ENCODE measurements around the gene C10orf67. TPM values are rescaled to one million over a fixed set of nuclear protein-coding genes. Genes with fewer than 3 reads are reported as not detected.
"Not testable (repeated sequence)": the region's sequence is repeated elsewhere in the genome, so short reads cannot be mapped to it uniquely, and the experiment has no call there.

Gene C10orf67
- not detected for total RNA-seq

DNA sequence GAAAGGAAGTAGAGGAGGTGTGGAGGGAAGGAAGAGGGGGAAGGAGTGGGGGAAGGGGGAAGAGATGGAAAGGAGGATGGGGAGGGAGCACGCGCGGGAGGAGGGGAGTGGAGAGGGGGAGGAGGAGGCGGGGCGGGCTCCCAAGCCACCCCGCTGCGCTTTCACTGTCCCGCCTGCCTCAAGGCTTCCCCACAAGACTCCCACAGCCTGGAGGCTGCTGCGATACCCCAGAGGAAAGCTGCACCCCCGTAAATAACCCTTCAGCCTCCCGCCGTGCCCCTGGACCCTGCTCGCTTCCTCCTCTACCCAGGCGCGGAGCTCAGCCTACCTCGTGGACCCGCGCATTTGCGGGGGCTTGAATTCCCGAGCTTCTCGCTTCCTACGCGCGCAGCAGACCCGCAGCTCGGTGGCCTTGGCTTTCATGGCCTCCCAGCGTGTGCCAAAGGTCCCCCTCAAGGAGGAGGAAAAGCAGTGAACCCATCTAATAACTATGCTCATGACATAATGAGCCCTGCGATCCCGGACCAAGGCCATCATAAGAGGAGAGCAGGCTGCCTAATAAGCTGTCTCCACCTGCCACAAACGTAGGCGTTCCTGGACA, at the start of gene C10orf67:
TSS of gene C10orf67 (minus strand) at position 557 of the 601 bp plus-strand sequence. CDS start at position 534, 23 bp downstream.
- peaks cover 0 to 3% of the 10 kb centered on the region in 2 donors for H3K4me1 Mint-ChIP-seq (ENCODE audit: low read depth in 2 of 2)
- DNase-seq (ENCODE audit: low spot score): no peak
- no peaks in the 10 kb centered on the region for H3K36me3 Mint-ChIP-seq
- peak within 1 kb of the TSS; percentile 41 for H3K4me3 Mint-ChIP-seq
- H3K27me3 Mint-ChIP-seq: peaks cover 30 to 32% of the 10 kb centered on the region in 2 donors
- H3K9me3 Mint-ChIP-seq: no peaks in the 10 kb centered on the region
- no peak for ATAC-seq
- no peak within 1 kb of the TSS for H3K27ac Mint-ChIP-seq

DNA sequence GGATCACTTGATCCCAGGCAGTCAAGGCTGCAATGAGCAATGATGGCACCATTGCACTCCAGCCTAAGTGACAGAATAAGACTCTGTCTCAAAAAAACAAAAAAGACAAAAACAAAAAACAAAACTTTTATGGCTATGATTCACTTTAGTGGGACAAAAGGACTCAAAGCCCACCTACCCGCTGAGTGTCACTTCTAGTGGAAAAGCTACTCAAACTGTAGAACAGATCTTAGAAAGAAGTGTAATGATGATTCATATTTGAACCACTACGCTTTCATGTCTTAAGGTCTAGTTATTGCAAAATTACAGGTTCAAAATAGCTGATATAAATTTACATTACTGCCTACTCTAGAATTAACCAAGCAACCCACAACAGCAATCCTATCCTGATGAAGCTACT, 47.2 kb upstream of the C10orf67 start:
- H3K4me3 Mint-ChIP-seq: no peak overlapping the region
- H3K27me3 Mint-ChIP-seq: peaks cover 5 to 17% of the 10 kb centered on the region in 2 donors
- H3K36me3 Mint-ChIP-seq: no peaks in the 10 kb centered on the region
- no peak overlapping the region for H3K27ac Mint-ChIP-seq
- DNase-seq (ENCODE audit: low spot score): no peak
- peaks cover 2% of the 10 kb centered on the region for H3K9me3 Mint-ChIP-seq
- ATAC-seq: no peak
- no peaks in the 10 kb centered on the region for H3K4me1 Mint-ChIP-seq (ENCODE audit: low read depth in 2 of 2)

DNA sequence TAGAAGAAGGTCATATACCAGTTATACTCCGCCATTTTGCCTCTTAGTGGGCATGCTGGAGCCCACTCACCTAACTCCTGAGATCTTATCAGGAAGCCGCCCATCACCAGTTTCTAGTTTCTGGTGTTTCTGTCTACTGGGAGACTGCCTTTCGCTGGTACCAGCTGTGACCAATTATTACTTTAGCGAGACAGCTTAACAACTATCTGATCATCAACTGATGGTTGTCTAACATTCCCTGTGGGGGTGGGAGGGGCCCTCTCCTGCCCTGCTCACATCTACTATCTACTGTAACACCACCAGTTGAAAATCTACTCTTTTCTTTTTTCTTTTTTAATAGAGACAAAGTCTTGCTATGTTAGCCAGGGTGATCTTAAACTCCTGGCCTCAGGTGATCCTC, 46.2 kb upstream of the C10orf67 start:
- H3K27me3 Mint-ChIP-seq: peaks cover 5 to 17% of the 10 kb centered on the region in 2 donors
- H3K27ac Mint-ChIP-seq: no peak overlapping the region
- peaks cover 2% of the 10 kb centered on the region for H3K9me3 Mint-ChIP-seq
- H3K36me3 Mint-ChIP-seq: no peaks in the 10 kb centered on the region
- H3K4me1 Mint-ChIP-seq (ENCODE audit: low read depth in 2 of 2): no peaks in the 10 kb centered on the region
- DNase-seq (ENCODE audit: low spot score) (no peak), ATAC-seq (no peak)
- H3K4me3 Mint-ChIP-seq: no peak overlapping the region

DNA sequence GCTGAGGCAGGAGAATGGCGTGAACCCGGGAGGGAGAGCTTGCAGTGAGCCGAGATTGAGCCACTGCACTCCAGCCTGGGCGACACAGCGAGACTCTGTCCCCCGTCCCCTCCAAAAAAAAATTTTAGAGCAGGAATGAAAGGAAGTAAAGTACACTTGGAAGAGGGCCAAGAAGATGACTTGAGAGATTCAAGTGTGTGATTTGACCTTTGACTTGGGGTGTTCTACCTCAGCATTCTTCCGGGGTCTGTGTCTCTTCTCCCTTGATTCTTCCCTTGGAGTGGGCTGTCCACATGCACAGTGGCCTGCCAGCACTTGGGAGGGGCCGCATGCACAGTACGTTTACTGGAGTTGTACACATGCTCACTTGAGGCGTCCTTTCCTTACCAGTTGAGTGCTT, 45.8 kb upstream of the C10orf67 start:
- not testable (repeated sequence) for DNase-seq (ENCODE audit: low spot score); H3K27ac Mint-ChIP-seq; H3K4me3 Mint-ChIP-seq; ATAC-seq; H3K9me3 Mint-ChIP-seq; H3K36me3 Mint-ChIP-seq; H3K4me1 Mint-ChIP-seq (ENCODE audit: low read depth in 2 of 2)
- peaks cover 5 to 17% of the 10 kb centered on the region in 2 donors for H3K27me3 Mint-ChIP-seq

DNA sequence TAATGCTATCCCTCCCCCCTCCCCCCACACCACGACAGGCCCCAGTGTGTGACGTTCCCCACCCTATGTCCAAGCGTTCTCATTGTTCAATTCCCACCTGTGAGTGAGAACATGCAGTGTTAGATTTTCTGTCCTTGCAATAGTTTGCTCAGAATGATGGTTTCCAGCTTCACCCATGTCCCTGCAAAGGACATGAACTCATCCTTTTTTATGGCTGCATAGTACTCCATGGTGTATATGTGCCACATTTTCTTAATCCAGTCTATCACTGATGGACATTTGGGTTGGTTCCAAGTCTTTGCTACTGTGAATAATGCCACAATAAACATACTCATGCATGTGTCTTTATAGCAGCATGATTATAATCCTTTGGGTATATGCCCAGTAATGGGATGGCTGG, 42.9 kb upstream of the C10orf67 start:
- not testable (repeated sequence) for H3K9me3 Mint-ChIP-seq; ATAC-seq; H3K4me3 Mint-ChIP-seq; H3K27ac Mint-ChIP-seq; H3K27me3 Mint-ChIP-seq; H3K36me3 Mint-ChIP-seq; H3K4me1 Mint-ChIP-seq (ENCODE audit: low read depth in 2 of 2); DNase-seq (ENCODE audit: low spot score)

DNA sequence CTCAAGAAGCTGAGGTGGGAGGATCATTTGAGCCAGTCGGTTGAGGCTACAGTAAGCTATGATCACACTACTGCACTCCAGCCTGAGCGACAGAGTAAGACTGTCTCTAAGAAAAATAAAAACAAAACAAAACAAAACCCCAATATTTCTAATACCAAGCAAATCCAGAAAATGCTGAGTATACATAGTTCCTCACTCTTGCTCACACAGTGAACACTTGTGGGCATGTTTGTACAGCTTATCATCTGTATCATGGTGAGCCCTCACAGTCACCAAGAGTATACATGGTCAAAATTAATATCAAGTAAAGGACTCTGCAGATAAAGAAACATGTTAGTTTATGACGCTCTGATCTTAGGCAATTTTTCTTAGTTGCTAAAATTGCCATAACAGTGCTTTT, 41.5 kb upstream of the C10orf67 start:
- no peak overlapping the region for H3K4me3 Mint-ChIP-seq
- H3K27me3 Mint-ChIP-seq: peaks cover 5 to 9% of the 10 kb centered on the region in 2 donors
- ATAC-seq (no peak), DNase-seq (ENCODE audit: low spot score) (no peak)
- peaks cover 2% of the 10 kb centered on the region for H3K9me3 Mint-ChIP-seq
- no peak overlapping the region for H3K27ac Mint-ChIP-seq
- H3K36me3 Mint-ChIP-seq: no peaks in the 10 kb centered on the region
- no peaks in the 10 kb centered on the region for H3K4me1 Mint-ChIP-seq (ENCODE audit: low read depth in 2 of 2)

DNA sequence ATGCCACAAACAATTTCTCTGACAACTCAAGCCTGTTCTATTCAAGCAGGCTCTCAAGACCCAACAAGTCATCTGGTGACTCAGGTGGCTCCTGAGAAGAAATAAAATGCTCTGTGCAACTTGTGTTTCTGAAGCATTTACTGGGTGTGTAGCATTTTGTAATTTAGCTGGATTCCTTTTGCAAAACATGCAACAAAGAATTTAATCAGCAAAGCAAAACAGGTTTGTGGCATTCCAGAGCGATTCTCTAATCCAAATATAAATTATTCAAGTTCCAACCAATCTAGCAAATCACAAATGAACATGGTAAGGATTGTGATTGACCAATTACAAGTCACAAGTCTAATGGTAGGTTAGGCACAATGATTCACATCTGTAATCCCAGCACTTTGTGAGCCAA, 39.8 kb upstream of the C10orf67 start:
- peaks cover 2 to 9% of the 10 kb centered on the region in 2 donors for H3K27me3 Mint-ChIP-seq
- no peaks in the 10 kb centered on the region for H3K4me1 Mint-ChIP-seq (ENCODE audit: low read depth in 2 of 2)
- DNase-seq (ENCODE audit: low spot score): no peak
- no peak overlapping the region for H3K27ac Mint-ChIP-seq
- H3K9me3 Mint-ChIP-seq: no peaks in the 10 kb centered on the region
- H3K36me3 Mint-ChIP-seq: no peaks in the 10 kb centered on the region
- H3K4me3 Mint-ChIP-seq: no peak overlapping the region
- ATAC-seq: no peak

DNA sequence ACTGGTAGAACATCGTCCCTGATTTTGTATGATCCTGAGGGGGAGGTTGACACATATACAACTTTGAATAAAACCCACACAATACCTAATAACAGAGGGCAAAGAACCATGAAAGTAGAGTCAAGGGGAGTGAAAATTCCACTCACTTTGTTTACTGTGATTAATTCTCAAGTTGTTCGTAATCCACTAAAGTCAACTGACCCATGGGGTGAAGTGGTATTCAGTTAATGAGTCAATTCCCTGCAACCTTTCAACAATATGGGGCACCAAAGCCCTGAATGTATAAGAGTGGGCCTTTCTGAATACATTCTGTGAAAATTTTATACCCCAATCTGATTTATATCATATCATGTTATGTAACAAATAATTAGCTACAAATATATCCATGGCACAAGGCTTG, 39.0 kb upstream of the C10orf67 start:
- no peak for DNase-seq (ENCODE audit: low spot score)
- Mint-ChIP-seq H3K4me1 (ENCODE audit: low read depth in 2 of 2) (no peaks in the 10 kb centered on the region), H3K36me3 (no peaks in the 10 kb centered on the region), H3K27ac (no peak overlapping the region), H3K9me3 (no peaks in the 10 kb centered on the region), H3K27me3 (peaks cover 4 to 8% of the 10 kb centered on the region in 2 donors), H3K4me3 (no peak overlapping the region)
- no peak for ATAC-seq

DNA sequence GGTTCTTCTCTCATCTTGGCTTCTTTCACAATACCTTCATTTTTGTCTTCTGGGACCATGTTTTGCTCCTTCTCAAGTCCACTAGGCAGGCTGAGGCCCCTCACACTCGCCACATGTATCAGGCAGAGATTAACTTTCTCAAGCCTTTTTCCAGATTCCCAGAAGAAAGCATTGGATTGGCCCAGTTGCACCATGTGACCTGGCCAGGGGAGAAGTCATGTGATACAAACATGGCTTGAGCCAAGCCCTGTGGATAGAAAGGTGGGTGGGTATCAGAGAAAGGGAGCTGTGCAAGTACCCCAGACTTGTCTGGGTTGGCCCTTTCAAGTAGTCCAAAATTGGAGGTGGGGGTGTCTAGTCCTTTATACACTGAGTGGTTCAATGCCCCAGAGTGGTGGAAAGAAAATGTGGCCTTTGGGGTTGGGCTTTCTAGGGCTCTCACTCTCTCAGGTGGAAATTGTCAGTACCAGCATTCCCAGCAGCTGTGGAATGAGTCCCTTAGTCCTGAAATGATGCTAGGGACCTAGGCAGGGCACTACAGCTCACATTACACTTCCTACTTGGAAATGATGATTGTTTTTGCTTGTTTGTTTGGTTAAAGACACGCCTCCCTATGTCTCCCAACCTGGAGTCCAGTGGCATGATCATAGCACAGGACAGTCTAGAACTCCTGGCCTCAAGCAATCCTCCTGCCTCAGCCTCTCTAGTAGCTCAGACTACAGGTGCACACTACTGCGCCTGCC, 36.9 kb upstream of the C10orf67 start:
- DNase-seq (ENCODE audit: low spot score): no peak
- H3K9me3 Mint-ChIP-seq: no peaks in the 10 kb centered on the region
- no peak overlapping the region for H3K4me3 Mint-ChIP-seq
- peak in 1 of 2 donors; percentile 24 for ATAC-seq
- H3K4me1 Mint-ChIP-seq (ENCODE audit: low read depth in 2 of 2): no peaks in the 10 kb centered on the region
- peaks cover 2 to 7% of the 10 kb centered on the region in 2 donors for H3K27me3 Mint-ChIP-seq
- H3K36me3 Mint-ChIP-seq: no peaks in the 10 kb centered on the region
- no peak overlapping the region for H3K27ac Mint-ChIP-seq

DNA sequence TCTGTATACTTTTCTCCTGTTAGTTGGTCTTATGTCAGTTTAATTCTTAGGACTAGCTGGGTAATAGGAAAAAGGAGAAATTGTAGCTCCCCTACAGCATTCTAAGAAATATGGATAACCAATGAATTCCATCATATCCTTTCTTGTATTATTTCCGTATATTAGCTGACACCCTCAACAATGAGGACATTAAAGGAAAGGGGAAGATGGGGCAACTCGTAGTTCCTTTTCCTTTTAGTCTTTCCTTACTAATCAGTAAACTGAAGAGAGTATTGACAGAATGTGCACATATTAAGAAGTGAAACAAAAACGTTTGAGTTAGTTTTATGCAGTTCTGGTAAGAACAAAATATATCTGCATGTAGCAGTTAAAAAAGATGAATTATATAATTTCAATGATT, 35.1 kb upstream of the C10orf67 start:
- no peaks in the 10 kb centered on the region for H3K4me1 Mint-ChIP-seq (ENCODE audit: low read depth in 2 of 2)
- no peak overlapping the region for H3K27ac Mint-ChIP-seq

DNA sequence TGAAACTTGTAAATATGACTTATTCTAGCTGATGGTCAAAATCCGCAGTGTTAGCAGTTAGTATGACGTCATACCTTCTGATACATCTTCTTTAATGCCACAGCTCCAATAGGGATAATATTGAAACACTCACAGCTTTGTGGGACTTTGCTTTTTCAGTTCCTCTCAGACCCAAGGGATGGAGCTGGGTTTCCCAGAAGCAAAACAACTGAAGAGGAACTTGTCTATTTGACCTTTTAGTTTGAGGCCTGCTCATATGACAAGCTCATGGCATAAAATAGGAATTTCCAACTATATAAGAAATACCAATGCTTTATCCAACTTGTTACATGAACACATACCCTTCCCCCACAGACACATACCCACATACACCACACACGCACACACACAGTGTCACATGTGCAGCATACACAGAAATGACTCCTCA, 31.6 kb upstream of the C10orf67 start:
- H3K4me1 Mint-ChIP-seq (ENCODE audit: low read depth in 2 of 2): no peaks in the 10 kb centered on the region
- ATAC-seq (no peak), DNase-seq (ENCODE audit: low spot score) (no peak)
- peaks cover 7 to 10% of the 10 kb centered on the region in 2 donors for H3K27me3 Mint-ChIP-seq
- no peaks in the 10 kb centered on the region for H3K36me3 Mint-ChIP-seq
- no peak overlapping the region for H3K27ac Mint-ChIP-seq
- H3K4me3 Mint-ChIP-seq: no peak overlapping the region
- peaks cover 3% of the 10 kb centered on the region for H3K9me3 Mint-ChIP-seq

More for the DNA sequence above, 35.1 kb upstream of the C10orf67 start:
- H3K36me3 Mint-ChIP-seq: no peaks in the 10 kb centered on the region
- no peaks in the 10 kb centered on the region for H3K9me3 Mint-ChIP-seq
- DNase-seq (ENCODE audit: low spot score) (no peak), ATAC-seq (no peak)
- H3K27me3 Mint-ChIP-seq: peaks cover 2 to 7% of the 10 kb centered on the region in 2 donors
- H3K4me3 Mint-ChIP-seq: no peak overlapping the region

DNA sequence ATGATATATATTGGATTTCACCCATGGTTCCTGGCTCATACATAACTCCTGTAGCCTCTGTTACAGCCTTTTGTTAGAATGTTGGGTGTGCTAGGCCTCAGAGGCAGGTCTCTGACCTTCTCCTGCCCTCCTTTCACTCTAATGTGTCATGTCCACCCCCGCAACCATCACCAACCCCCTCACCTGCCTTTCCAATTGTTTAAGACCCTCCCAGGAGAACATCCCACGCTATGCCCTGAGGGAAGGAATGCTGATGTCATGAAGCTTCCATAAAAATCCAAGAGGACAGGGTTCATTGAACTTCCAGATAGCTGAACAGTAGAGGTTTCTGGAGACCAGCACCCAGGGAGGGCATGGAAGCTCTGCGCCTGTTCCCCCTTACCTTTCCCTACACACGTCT, 30.8 kb upstream of the C10orf67 start:
- DNase-seq (ENCODE audit: low spot score): no peak
- no peak overlapping the region for H3K4me3 Mint-ChIP-seq
- ATAC-seq: no peak
- peaks cover 7 to 11% of the 10 kb centered on the region in 2 donors for H3K27me3 Mint-ChIP-seq
- no peaks in the 10 kb centered on the region for H3K4me1 Mint-ChIP-seq (ENCODE audit: low read depth in 2 of 2)
- H3K36me3 Mint-ChIP-seq: no peaks in the 10 kb centered on the region
- H3K9me3 Mint-ChIP-seq: peaks cover 3% of the 10 kb centered on the region
- no peak overlapping the region for H3K27ac Mint-ChIP-seq

DNA sequence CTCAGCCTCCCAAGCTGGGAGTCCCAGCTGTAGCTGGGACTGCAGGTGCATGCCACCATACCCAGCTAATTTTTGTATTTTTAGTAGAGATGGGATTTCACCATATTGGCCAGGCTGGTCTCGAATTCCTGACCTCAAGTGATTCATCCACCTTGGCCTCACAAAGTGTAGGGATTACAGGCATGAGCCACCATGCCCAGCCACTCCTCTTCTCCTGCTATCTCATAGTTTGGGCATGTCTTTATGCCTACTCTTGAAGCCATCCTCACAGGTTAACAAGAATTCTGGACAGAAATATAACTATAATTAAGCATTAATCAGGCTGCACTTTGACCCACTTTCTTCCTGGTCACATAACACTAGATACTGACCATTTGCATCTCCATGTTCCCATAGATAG, 28.6 kb upstream of the C10orf67 start:
- peaks cover 7 to 13% of the 10 kb centered on the region in 2 donors for H3K27me3 Mint-ChIP-seq
- H3K36me3 Mint-ChIP-seq: no peaks in the 10 kb centered on the region
- ATAC-seq: no peak
- peaks cover 6 to 12% of the 10 kb centered on the region in 2 donors for H3K4me1 Mint-ChIP-seq (ENCODE audit: low read depth in 2 of 2)
- peaks cover 3% of the 10 kb centered on the region for H3K9me3 Mint-ChIP-seq
- no peak overlapping the region for H3K4me3 Mint-ChIP-seq
- DNase-seq (ENCODE audit: low spot score): no peak
- H3K27ac Mint-ChIP-seq: no peak overlapping the region

DNA sequence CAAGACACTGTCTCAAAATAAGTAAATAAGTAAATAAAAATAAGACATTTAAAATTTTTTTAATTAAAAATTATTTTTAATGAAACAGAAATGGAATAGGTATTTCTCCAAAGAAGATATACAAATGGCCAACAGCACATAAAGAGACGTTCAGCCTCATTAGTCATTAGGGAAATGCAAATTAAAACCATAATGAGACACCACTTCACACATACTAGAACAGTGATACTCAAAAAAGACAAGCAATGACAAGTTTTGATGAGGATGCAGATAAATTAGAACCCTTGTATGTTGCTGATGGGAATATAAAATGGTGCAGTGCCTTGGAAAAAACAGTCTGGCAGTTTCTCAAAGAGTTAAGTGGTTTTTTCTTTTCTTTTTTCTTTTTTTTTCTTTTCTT, 26.5 kb upstream of the C10orf67 start:
- no peak for DNase-seq (ENCODE audit: low spot score)
- Mint-ChIP-seq H3K4me1 (ENCODE audit: low read depth in 2 of 2) (peaks cover 7 to 13% of the 10 kb centered on the region in 2 donors), H3K27ac (no peak overlapping the region), H3K9me3 (peaks cover 3% of the 10 kb centered on the region), H3K27me3 (peaks cover 7 to 13% of the 10 kb centered on the region in 2 donors), H3K36me3 (no peaks in the 10 kb centered on the region), H3K4me3 (no peak overlapping the region)
- ATAC-seq: no peak
